Mesothelial cell of epicardium (in vitro differentiated cells): ENCODE measurements around the gene APIP. TPM values are rescaled to one million over a fixed set of nuclear protein-coding genes. Genes with fewer than 3 reads are reported as not detected.

Source experiments
- DNase-seq, 2 experiments: peaks; one replicate each; pipeline ENCODE4 v3.0.0; 2021; ENCODE audit warnings: low spot score in 2 of 2; ENCODE audit not compliant: unreplicated experiment in 2 of 2
- H3K27ac Mint-ChIP-seq: 2 replicates; pipeline ENCODE4 v1.8.0; 2021; ENCODE audit warnings: mixed read lengths
- H3K27me3 Mint-ChIP-seq: 2 replicates; pipeline ENCODE4 v1.8.0; 2021; ENCODE audit warnings: low read depth, mixed read lengths
- H3K36me3 Mint-ChIP-seq: 2 replicates; pipeline ENCODE4 v1.8.0; 2021; ENCODE audit warnings: mixed read lengths
- H3K4me1 Mint-ChIP-seq: 2 replicates; pipeline ENCODE4 v1.8.0; 2021; ENCODE audit warnings: mixed read lengths
- H3K4me3 Mint-ChIP-seq: 2 replicates; pipeline ENCODE4 v1.8.0; 2021; ENCODE audit warnings: mild to moderate bottlenecking, moderate library complexity, mixed read lengths
- H3K9me3 Mint-ChIP-seq: 2 replicates; pipeline ENCODE4 v1.8.0; 2021; ENCODE audit warnings: mixed read lengths
- CTCF ChIP-seq: fragments of 200-600 bp; sonication (generic); IDR thresholded peaks from one replicate; pipeline ENCODE4 v1.5.0; 2021; ENCODE audit warnings: antibody characterized with exemption; ENCODE audit not compliant: unreplicated experiment
- total RNA-seq: library from RNA; stranded (reverse); gene quantifications from 3 replicates; pipeline ENCODE4 v1.2.1, GENCODE V29; 2021

APIP gene
- total RNA-seq, 1 donor from 2014 or later = 22.9 TPM

GRCh38 chr11:34863048-34863447 is 53.1 kb downstream of the APIP start:
- DNase-seq = no peak
- H3K4me1 Mint-ChIP-seq = no peaks in the 10 kb centered on the region
- H3K9me3 Mint-ChIP-seq = peaks cover 12% of the 10 kb centered on the region
- no peak overlapping the region for H3K4me3 Mint-ChIP-seq
- H3K27ac Mint-ChIP-seq = no peak overlapping the region
- no peaks in the 10 kb centered on the region for H3K27me3 Mint-ChIP-seq
- peaks cover 30% of the 10 kb centered on the region for H3K36me3 Mint-ChIP-seq
- no peak for TF ChIP-seq CTCF

GRCh38 chr11:34860518-34860917 is 55.7 kb downstream of the APIP start:
- peaks cover 25% of the 10 kb centered on the region for H3K36me3 Mint-ChIP-seq
- peaks cover 12% of the 10 kb centered on the region for H3K9me3 Mint-ChIP-seq
- H3K27me3 Mint-ChIP-seq = no peaks in the 10 kb centered on the region
- no peaks in the 10 kb centered on the region for H3K4me1 Mint-ChIP-seq
- no peak overlapping the region for H3K27ac Mint-ChIP-seq
- no peak overlapping the region for H3K4me3 Mint-ChIP-seq
- TF ChIP-seq CTCF = no peak
- no peak for DNase-seq

- peaks cover 12% of the 10 kb centered on the region for H3K9me3 Mint-ChIP-seq
- H3K27me3 Mint-ChIP-seq = no peaks in the 10 kb centered on the region
- no peak overlapping the region for H3K4me3 Mint-ChIP-seq
- TF ChIP-seq CTCF = no peak
- peaks cover 25% of the 10 kb centered on the region for H3K36me3 Mint-ChIP-seq
- H3K4me1 Mint-ChIP-seq = no peaks in the 10 kb centered on the region
- no peak overlapping the region for H3K27ac Mint-ChIP-seq
- DNase-seq = no peak
These were observed 56.1 kb downstream of the APIP start for GRCh38 chr11:34860034-34860433.

- H3K27me3 Mint-ChIP-seq = no peaks in the 10 kb centered on the region
- peaks cover 29% of the 10 kb centered on the region for H3K36me3 Mint-ChIP-seq
- no peak overlapping the region for H3K4me3 Mint-ChIP-seq
- H3K27ac Mint-ChIP-seq = no peak overlapping the region
- no peak for DNase-seq
- no peaks in the 10 kb centered on the region for H3K4me1 Mint-ChIP-seq
- peaks cover 12% of the 10 kb centered on the region for H3K9me3 Mint-ChIP-seq
- no peak for TF ChIP-seq CTCF
These were observed 56.7 kb downstream of the APIP start for GRCh38 chr11:34859496-34859895.

- DNase-seq = no peak
- Mint-ChIP-seq H3K4me3 (no peak overlapping the region), H3K4me1 (no peaks in the 10 kb centered on the region), H3K9me3 (peaks cover 1% of the 10 kb centered on the region), H3K36me3 (peaks cover 32% of the 10 kb centered on the region), H3K27ac (no peak overlapping the region), H3K27me3 (no peaks in the 10 kb centered on the region)
- TF ChIP-seq CTCF = no peak
These were observed 58.7 kb downstream of the APIP start for GRCh38 chr11:34857463-34857862.

- no peaks in the 10 kb centered on the region for H3K4me1 Mint-ChIP-seq
- no peak for TF ChIP-seq CTCF
- no peaks in the 10 kb centered on the region for H3K27me3 Mint-ChIP-seq
- peaks cover 40% of the 10 kb centered on the region for H3K36me3 Mint-ChIP-seq
- peaks cover 8% of the 10 kb centered on the region for H3K9me3 Mint-ChIP-seq
- H3K4me3 Mint-ChIP-seq = no peak overlapping the region
- no peak for DNase-seq
- H3K27ac Mint-ChIP-seq = no peak overlapping the region
These were observed 59.9 kb downstream of the APIP start for GRCh38 chr11:34856251-34856650.
